HCT116 (cell line): Measurements from ENCODE around the gene GJB1. TPM values are rescaled to one million over a fixed set of nuclear protein-coding genes. Genes with fewer than 3 reads are reported as not detected.

Experiments used
- ATAC-seq: fragments of 200-7000 bp; cut with Tn5 transposase; 2 replicates; pipeline ENCODE4 v1.9.1; 2020; ENCODE audit warnings: mild to moderate bottlenecking, moderate library complexity
- BruUV-seq: library from RNA; stranded (reverse); fragments of 400-500 nt; replicated peaks from 2 replicates; lab custom pipeline; 2021; lab: Mats Ljungman, UMichigan
- CTCF ChIA-PET: fragments of 300-600 bp; sonication (Branson Sonifier 250); formaldehyde crosslinking; loops from one replicate; lab custom pipeline; 2021; ENCODE audit warnings: antibody characterized with exemption; lab: Charles Lee
- POLR2A ChIA-PET: fragments of 300-600, 350-600 bp; sonication (Branson Sonifier 250); formaldehyde crosslinking; loops from one replicate; lab custom pipeline; 2021; ENCODE audit warnings: antibody characterized with exemption; lab: Charles Lee
- RAD21 ChIA-PET, 2 experiments: fragments of 300-600 bp; sonication (Branson Sonifier 250); formaldehyde crosslinking; loops; one replicate each; lab custom pipeline; 2023; ENCODE audit warnings: low total read pairs in 2 of 2; ENCODE audit not compliant: uncharacterized antibody in 2 of 2, unreplicated experiment in 2 of 2, low non-redundant PET in 1 of 2; lab: Charles Lee
- DNase-seq: peaks from one replicate; pipeline ENCODE4 v3.0.0-alpha.2; 2010; ENCODE audit warnings: low read depth, low spot score
- H2AFZ ChIP-seq: fragments of 200-600 bp; shearing (Covaris generic), sonication (generic); 2 replicates; pipeline ENCODE4 v1.6.1; 2017; ENCODE audit warnings: low read depth, mixed run types, mixed read lengths, antibody characterized with exemption, low read length; ENCODE audit not compliant: poor library complexity, severe bottlenecking
- H3K27ac ChIP-seq: 2 replicates; pipeline ENCODE4 v1.5.1; 2012; ENCODE audit warnings: low read depth, low read length
- H3K27me3 ChIP-seq: fragments of 200-600 bp; sonication (generic); 2 replicates; pipeline ENCODE4 v1.6.1; 2016; ENCODE audit warnings: mixed run types, low read length, mixed read lengths; ENCODE audit not compliant: insufficient read depth
- H3K36me3 ChIP-seq, 2 experiments: fragments of 200-500 bp in 1 of 2; fragments of 200-600 bp in 1 of 2; sonication (Bioruptor generic) in 1 of 2; sonication (generic) in 1 of 2; 2 replicates each; pipeline versions ENCODE4 v1.5.1 to v1.6.1; 2014 to 2016; ENCODE audit warnings: low read length in 2 of 2, inconsistent platforms in 1 of 2, mixed read lengths in 1 of 2, mixed run types in 1 of 2; ENCODE audit not compliant: insufficient read depth in 2 of 2, control insufficient read depth in 1 of 2
- H3K4me1 ChIP-seq, 2 experiments: fragments of 200-600 bp in 1 of 2; sonication (generic) in 1 of 2; 2 replicates each; pipeline versions ENCODE4 v1.5.1 to v1.6.1; 2012 to 2017; ENCODE audit warnings: low read length in 2 of 2, inconsistent platforms in 1 of 2, mild to moderate bottlenecking in 1 of 2, mixed read lengths in 1 of 2, mixed run types in 1 of 2, moderate library complexity in 1 of 2; ENCODE audit not compliant: insufficient read depth in 2 of 2, control insufficient read depth in 1 of 2
- H3K4me2 ChIP-seq: fragments of 200-600 bp; sonication (generic); 2 replicates; pipeline ENCODE4 v1.6.1; 2017; ENCODE audit warnings: mixed run types, low read length, mixed read lengths
- H3K4me3 ChIP-seq, 2 experiments: fragments of 200-600 bp in 1 of 2; sonication (generic) in 1 of 2; replicated peaks in 1 of 2; 2 replicates each; pipeline ENCODE4 v1.5.1; 2011 to 2016; ENCODE audit warnings: low read length in 2 of 2, control low read depth in 1 of 2, low read depth in 1 of 2, mild to moderate bottlenecking in 1 of 2, mixed read lengths in 1 of 2, mixed run types in 1 of 2
- H3K79me2 ChIP-seq: fragments of 200-600 bp; sonication (generic); 2 replicates; pipeline ENCODE4 v1.6.1; 2017; ENCODE audit warnings: mild to moderate bottlenecking, mixed run types, low read length, moderate library complexity, mixed read lengths; ENCODE audit not compliant: insufficient read depth
- H3K9ac ChIP-seq: fragments of 200-600 bp; sonication (generic); 2 replicates; pipeline ENCODE4 v1.6.1; 2016; ENCODE audit warnings: low read length, mixed read lengths
- H3K9me2 ChIP-seq: fragments of 200-600 bp; sonication (generic), shearing (Covaris generic); 2 replicates; pipeline ENCODE4 v1.6.1; 2017; ENCODE audit warnings: mixed run types, mild to moderate bottlenecking, moderate library complexity; ENCODE audit not compliant: insufficient read depth
- H3K9me3 ChIP-seq, 2 experiments: fragments of 200-500 bp in 1 of 2; fragments of 200-600 bp in 1 of 2; sonication (Bioruptor generic) in 1 of 2; sonication (generic) in 1 of 2; 2 replicates each; pipeline ENCODE4 v1.6.1; 2014 to 2017; ENCODE audit warnings: low read length in 2 of 2, mixed read lengths in 2 of 2, inconsistent platforms in 1 of 2, low read depth in 1 of 2, mild to moderate bottlenecking in 1 of 2, mixed run types in 1 of 2, moderate library complexity in 1 of 2; ENCODE audit not compliant: control insufficient read depth in 1 of 2, insufficient read depth in 1 of 2
- H4K20me1 ChIP-seq: fragments of 200-600 bp; sonication (generic), shearing (Covaris generic); 2 replicates; pipeline ENCODE4 v1.6.1; 2017; ENCODE audit warnings: mixed run types, mild to moderate bottlenecking, moderate library complexity; ENCODE audit not compliant: insufficient read depth
- EZH2phosphoT487 ChIP-seq: fragments of 200-600 bp; IDR thresholded peaks from 2 replicates; pipeline ENCODE4 v1.6.1; 2018; ENCODE audit warnings: antibody characterized with exemption, borderline replicate concordance
- FOSL1 ChIP-seq: IDR thresholded peaks from 2 replicates; pipeline ENCODE4 v1.6.1; 2012; ENCODE audit warnings: low read depth
- YY1 ChIP-seq: IDR thresholded peaks from 2 replicates; pipeline ENCODE4 v1.6.1; 2011; ENCODE audit warnings: low read length, low read depth, moderate library complexity, mild to moderate bottlenecking; ENCODE audit not compliant: insufficient replicate concordance; ENCODE audit errors: extremely low read depth
- ZFX ChIP-seq: fragments of 450-650 bp; IDR thresholded peaks from 2 replicates; pipeline ENCODE4 v1.6.1; 2017
- ZNF274 ChIP-seq: fragments of 200-500 bp; sonication (Bioruptor generic); IDR thresholded peaks from 2 replicates; pipeline ENCODE4 v1.6.1; 2014; ENCODE audit warnings: mild to moderate bottlenecking, low read depth, low read length, inconsistent platforms
- intact Hi-C: fragments of 100-400 bp; cut with micrococcal nuclease; formaldehyde crosslinking; loops from 2 replicates; pipeline ENCODE4 v1.10.0; 2022
- total RNA-seq: library from RNA; stranded (reverse); gene quantifications from one replicate; pipeline ENCODE4 v1.2.1, GENCODE V29; 2021; ENCODE audit not compliant: unreplicated experiment
- TF ChIP-seq, protein P1 (sequence below): IDR thresholded peaks from 2 replicates; pipeline ENCODE4 v1.6.1; 2012; ENCODE audit warnings: low read depth

The GJB1 gene
- total RNA-seq, 1 experiment from 2014 or later, result not detected

DNA sequence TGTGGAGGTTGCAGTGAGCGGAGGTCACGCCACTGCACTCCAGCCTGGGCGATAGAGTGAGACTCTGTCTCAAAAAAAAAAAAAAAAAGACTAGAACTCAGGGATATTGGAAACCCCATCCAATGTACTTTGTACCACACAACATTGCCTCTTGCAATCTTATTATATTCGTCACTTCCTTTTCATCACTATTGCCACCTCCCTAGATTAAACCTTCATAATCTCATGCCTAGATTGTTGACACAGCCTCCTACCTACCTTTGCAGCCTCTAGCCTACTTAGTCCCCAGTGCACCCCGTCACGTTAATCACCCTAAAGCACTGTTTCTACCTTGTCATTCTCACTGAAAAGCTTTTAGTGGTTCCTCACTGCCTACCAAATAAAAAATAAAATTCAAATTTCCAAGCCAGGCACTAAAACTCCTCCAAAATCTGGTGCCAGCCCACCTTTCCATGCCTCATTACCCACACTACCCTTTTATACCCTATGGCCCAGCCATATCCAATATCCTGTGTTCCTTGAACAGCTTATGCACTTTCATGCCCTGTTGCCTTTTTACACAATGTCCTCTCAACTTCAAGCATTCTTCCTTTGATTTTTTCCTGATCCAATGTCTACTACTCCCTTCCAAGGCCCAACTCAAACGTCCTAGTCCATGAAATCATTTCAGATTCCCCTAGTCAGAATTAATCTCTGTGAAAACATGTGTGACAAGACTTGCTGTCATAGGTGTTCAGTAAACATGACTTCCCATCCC, 23.6 kb upstream of the GJB1 start:
- H3K9ac ChIP-seq, result no peak overlapping the region
- H2AFZ ChIP-seq, result no peak overlapping the region
- H3K27me3 ChIP-seq, result no peaks in the 10 kb centered on the region
- RAD21 ChIA-PET, result no interaction called here
- POLR2A ChIA-PET, result no interaction called here
- no TSS peak for BruUV-seq
- H3K4me2 ChIP-seq, result no peak overlapping the region
- CTCF ChIA-PET, result no interaction called here
- H3K9me3 ChIP-seq, result no peaks in the 10 kb centered on the region
- H3K9me2 ChIP-seq, result no peaks in the 10 kb centered on the region
- ATAC-seq (no peak), DNase-seq (no peak)
- H3K36me3 ChIP-seq, result no peaks in the 10 kb centered on the region
- TF ChIP-seq EZH2phosphoT487, result no peak
- TF ChIP-seq FOSL1, result no peak
- TF ChIP-seq YY1, result no peak
- TF ChIP-seq ZNF274, result no peak
- TF ChIP-seq, protein P1, sequence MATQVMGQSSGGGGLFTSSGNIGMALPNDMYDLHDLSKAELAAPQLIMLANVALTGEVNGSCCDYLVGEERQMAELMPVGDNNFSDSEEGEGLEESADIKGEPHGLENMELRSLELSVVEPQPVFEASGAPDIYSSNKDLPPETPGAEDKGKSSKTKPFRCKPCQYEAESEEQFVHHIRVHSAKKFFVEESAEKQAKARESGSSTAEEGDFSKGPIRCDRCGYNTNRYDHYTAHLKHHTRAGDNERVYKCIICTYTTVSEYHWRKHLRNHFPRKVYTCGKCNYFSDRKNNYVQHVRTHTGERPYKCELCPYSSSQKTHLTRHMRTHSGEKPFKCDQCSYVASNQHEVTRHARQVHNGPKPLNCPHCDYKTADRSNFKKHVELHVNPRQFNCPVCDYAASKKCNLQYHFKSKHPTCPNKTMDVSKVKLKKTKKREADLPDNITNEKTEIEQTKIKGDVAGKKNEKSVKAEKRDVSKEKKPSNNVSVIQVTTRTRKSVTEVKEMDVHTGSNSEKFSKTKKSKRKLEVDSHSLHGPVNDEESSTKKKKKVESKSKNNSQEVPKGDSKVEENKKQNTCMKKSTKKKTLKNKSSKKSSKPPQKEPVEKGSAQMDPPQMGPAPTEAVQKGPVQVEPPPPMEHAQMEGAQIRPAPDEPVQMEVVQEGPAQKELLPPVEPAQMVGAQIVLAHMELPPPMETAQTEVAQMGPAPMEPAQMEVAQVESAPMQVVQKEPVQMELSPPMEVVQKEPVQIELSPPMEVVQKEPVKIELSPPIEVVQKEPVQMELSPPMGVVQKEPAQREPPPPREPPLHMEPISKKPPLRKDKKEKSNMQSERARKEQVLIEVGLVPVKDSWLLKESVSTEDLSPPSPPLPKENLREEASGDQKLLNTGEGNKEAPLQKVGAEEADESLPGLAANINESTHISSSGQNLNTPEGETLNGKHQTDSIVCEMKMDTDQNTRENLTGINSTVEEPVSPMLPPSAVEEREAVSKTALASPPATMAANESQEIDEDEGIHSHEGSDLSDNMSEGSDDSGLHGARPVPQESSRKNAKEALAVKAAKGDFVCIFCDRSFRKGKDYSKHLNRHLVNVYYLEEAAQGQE, result no peak
- no peak for TF ChIP-seq ZFX
- intact Hi-C loops, result no loop called here
- peaks cover 0 to 3% of the 10 kb centered on the region in 2 experiments; a peak in 1 of 4 replicates for H3K4me1 ChIP-seq
- no peak overlapping the region for H3K27ac ChIP-seq
- no peaks in the 10 kb centered on the region for H3K79me2 ChIP-seq
- H4K20me1 ChIP-seq, result no peaks in the 10 kb centered on the region
- no peak overlapping the region for H3K4me3 ChIP-seq
